ENCODE data around the gene FAR2.
"Not testable (repeated sequence)": the region's sequence is repeated elsewhere in the genome, so short reads cannot be mapped to it uniquely, and the experiment has no call there.

Gene FAR2

GRCh38 chr12:29155079-29155478 lies 6.0 kb downstream of the FAR2 start:
- DNase-seq = no peak

- DNase-seq = no peak
Measured at GRCh38 chr12:29157486-29157946, 8.4 kb downstream of the FAR2 start.

DNA sequence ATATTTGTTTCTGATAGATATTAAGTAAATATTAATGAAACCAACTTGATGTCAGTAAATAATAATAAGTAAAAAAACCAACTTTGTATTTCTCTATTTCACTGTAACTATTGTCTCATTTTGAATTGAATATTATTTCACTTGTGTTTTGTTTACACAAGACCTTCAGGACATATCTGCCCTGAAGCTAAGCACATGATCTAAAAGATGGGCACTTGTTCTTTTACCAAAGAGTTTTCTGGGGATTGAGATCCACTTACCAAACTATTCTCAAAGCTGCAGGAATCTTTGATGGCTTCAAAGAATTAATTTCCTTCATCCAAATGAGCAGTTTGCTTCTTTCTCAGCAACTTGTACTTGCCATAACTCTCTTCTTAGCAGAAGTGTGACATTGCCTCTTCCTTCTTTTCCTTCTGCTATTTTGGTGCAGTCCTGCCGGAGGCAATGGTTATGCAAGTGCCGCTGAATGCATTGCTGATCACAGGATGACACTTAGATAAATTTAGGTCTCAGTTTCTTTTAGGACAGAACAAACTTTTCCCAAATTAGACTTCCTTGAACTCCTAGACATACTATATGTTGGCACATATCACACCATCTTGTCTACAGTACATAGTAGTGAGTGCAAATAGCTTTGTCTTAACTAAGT lies 9.2 kb downstream of the FAR2 start:
- DNase-seq = no peak

DNA sequence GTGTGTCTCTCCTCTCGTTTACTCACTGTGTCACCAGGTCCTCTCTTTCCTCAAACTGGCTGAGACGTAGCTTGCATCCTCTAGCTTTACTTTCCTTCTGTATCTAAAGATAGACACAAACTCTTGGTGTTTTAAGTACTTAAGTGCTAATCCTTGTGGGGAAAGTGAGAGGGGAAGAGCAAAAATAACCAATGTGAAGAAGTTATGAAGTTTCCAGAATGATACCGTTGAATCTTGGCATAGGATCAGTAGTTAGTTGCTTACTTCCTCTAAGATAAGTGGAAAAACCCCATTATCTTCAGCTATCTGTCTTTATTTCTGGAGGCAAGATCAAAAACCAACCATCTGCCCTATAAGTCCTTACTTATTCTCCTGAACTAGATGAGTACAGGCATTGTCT lies 10.6 kb downstream of the FAR2 start:
- no peak for DNase-seq

- no peak for DNase-seq
Measured at GRCh38 chr12:29160230-29160629, 11.2 kb downstream of the FAR2 start.

- DNase-seq = no peak
Measured at GRCh38 chr12:29163146-29163545, 14.1 kb downstream of the FAR2 start.

- DNase-seq = no peak
Measured at GRCh38 chr12:29164477-29165393, 15.7 kb downstream of the FAR2 start.

GRCh38 chr12:29167445-29167844 lies 18.4 kb downstream of the FAR2 start:
- DNase-seq = no peak

DNA sequence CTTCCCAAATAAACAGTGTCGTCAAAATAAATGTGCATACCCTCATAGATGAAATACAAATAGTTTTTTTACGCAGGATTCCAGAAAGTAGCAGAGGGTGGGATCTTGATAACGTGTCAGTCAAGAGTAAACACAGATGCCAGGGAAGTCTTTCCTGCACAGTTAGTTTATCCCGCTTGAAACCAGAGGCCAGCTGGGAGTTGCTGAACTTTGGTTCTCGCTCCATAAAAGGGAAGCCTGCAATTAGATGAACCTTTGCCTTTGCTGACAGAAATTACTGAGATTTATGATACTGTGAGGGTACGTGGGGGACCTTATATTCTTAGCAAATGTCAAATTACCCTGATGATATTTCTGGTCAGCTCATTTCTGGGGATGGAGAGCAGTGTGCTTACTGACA lies 18.9 kb downstream of the FAR2 start:
- no peak for DNase-seq

GRCh38 chr12:29169978-29170377 lies 20.9 kb downstream of the FAR2 start:
- not testable (repeated sequence) for DNase-seq

DNA sequence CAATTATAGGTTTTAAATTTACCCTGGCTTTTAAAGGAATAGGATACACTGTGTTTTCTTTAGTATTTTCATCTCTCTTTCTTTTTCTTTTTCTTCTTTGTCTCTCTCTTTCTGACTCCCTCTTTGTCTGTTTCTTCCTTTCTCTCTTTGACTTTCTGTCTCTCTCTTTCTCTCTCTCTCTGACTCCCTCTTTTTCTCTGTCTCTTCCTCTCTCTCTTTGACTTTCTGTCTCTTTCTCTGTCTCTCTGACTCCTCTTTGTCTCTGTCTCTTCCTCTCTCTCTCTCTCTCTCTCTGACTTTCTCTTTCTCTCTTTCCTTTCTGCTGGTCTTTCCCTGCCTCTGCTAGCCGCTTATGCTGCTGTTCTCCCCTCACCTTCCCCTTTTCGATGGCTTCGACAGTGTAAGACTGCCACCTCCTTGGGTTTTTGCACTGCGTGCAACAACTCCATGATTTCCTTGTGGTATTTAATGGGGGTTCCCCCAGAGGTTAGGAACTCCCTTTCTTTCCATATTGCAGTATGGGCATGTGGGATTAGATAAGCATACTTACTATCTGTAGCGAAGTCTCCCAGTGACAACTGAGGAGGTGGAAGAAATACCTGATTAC lies 21.5 kb downstream of the FAR2 start:
- DNase-seq = not testable (repeated sequence)

DNA sequence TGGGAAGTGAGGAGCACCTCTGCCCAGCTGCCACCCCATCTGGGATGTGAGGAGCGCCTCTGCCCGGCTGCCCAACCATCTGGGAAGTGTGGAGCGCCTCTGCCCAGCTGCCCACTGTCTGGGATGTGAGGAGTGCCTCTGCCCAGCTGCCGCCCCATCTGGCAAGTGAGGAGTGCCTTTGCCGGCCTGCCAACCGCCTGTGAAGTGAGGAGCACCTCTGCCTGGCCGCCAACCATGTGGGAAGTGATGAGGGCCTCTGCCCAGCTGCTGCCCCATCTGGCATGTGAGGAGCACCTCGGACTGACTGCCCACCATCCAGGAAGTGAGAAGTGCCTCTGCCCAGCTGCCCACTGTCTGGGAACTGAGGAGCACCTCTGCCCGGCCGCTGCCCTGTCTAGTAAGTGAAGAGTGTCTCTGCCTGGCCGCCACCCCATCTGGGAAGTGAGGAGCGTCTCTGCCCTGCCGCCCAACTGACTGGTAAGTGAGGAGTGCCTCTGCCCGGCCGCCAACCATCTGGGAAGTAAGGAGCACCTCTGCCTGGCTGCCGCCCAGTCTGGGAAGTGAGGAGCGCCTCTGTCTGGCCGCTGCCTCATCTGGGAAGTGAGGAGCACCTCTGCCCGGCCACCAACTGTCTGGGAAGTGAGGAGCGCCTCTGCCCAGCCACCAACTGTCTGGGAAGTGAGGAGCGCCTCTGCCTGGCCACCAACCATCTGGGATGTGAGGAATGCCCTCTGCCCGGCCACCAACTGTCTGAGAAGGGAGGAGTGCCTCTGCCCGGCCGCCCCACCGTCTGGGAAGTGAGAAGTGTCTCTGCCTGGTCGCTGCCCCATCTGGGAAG lies 22.6 kb downstream of the FAR2 start:
- DNase-seq = no peak

- DNase-seq = no peak
Measured at GRCh38 chr12:29176941-29177340, 27.9 kb downstream of the FAR2 start.

DNA sequence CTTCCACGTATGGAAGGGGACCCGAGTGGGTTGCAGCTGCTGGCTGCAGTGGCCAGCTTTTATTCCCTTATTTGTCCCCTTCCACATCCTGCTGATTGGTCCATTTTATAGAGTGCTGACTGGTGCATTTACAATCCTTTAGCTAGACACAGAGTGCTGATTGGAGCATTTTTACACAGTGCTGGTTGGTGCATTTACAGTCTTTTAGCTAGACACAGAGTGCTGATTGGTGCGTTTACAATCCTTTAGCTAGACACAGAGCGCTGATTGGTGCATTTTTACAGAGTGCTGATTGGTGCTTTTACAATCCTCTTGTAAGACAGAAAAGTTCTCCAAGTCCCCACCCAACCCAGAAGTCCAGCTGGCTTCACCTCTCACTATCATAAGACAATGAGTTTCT lies 33.2 kb downstream of the FAR2 start:
- DNase-seq = not testable (repeated sequence)

DNA sequence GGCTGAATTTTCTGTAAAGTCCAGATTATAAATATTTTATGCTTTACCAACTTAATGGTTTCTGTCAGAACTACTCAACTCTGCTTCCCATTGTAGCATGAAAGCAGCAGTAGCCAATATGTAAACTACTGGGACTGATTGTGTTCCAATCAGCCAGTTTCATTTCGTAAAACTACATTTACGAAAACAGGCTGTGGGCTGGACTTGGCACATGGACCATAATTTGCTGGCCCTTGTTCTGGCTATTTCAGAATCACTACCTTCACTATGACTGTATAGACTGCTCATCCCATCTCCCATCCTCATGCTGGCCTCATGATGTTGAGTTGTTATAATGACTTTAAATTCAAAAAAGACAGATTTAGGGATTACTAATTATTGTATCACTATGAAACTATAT lies 38.7 kb downstream of the FAR2 start:
- no peak for DNase-seq

GRCh38 chr12:29191267-29191850 lies 42.3 kb downstream of the FAR2 start:
- no peak for DNase-seq

- DNase-seq = no peak
Measured at GRCh38 chr12:29198901-29199300, 49.8 kb downstream of the FAR2 start.

DNA sequence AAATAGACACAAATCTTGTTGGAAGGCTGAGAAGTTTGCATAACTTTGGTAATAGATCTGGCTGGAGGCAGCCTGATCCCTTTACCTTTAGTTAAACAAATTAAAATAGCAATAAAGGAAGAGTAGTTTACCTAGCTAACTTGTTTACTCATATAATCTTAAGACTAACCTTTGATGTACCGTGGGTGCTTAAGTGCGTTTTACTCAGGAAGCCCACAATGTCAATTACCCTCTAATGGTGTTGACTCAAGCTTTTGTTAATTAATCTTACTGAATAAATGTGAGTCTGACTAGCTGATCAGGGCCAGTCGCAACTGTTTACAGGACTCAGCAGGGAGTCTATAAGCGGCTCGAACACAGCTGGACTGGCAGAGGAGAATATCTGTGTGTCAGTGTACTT lies 51.5 kb downstream of the FAR2 start:
- DNase-seq = no peak

DNA sequence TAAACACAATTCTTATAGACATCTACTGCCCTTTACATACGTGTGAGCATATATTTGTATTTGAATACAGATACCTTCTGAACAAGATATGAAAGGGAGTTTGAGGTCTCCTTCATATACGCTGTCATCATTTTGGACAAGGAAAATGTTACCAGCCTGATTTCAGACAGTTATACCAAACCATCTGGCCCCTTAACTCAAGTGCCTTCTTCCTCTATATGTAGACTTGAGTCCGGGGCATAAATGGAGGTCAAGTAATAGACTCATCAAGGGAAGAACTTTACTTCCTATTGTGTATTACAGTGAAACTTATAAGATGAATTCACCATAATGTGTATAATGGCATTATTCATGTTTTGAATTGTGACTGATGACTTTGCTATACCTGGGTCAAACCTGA lies 52.2 kb downstream of the FAR2 start:
- no peak for DNase-seq

DNA sequence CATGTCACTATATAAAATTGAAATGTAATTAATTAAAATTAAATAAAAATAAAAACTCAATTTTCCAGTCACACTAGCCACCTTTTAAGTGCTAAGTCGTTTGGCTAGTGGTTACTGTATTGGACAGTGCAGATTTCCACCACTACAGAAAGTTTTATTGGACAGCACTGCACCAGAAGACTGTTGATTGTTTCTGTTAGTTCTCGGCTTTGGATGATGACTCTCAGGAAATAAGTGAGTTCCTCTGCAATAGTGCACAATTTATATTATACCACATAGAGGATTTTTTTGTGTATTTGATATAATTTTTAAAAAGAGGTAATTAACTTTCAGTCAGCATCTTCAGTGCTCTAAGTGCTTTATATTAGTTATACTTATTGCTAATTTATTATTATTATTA lies 52.7 kb downstream of the FAR2 start:
- DNase-seq = no peak

DNA sequence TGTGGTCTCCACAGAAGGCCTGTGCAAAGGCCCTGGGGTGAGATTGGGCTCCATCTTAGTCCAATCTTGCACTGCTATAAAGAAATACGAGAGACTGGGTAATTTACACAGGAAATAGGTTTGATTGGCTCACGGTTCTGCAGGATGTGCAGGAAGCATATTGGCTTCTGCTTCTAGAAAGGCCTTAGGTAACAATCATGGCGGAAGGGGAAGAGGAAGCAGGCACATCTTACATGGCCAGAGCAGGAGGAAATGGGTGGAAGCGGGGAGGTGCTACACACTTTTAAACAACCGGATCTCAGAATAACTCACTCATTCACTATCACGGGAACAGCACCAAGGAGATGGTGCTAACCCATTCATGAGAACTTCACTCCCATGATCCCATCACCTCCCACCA lies 55.4 kb downstream of the FAR2 start:
- no peak for DNase-seq

DNA sequence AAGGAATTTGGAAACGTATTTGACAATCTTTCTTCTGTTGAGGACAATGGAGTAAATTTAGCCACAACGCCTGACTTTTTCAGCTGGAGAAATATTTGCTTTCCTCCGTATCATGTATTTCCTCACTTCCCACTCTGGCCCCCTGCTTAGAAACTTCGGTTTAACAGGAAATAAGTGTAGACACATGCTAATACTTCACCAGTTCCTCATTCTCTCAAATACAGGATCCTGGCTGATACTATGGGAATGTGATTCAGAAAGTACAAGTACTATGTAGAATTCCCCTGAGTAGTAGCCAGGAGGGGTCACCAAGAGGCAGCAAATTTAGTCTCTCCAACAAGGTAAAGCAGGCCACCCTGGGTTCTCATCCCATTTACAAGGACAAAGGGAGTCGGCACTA lies 58.0 kb downstream of the FAR2 start:
- DNase-seq = no peak

DNA sequence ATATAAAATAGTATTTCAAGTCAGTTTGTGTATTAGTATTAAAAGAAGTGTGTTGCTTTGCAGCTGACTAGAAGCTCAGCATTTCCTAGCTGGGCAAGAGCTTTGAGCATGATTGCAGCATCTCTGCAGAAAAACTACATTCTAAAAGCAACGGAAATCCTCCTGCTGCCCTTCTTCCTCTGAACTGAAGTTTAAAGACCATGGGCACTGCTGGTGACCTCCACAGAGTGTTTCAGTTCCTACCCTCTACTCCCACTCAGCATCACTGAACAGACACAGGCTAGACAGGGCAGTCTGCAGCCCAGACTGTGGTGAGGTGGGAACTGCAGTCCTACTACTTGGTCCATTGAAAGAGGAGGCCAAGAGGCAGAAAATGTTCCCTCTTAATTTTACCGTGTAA lies 59.0 kb downstream of the FAR2 start:
- no peak for DNase-seq
